Naive thymus-derived CD8-positive, alpha-beta T cell (primary cell): Measurements from ENCODE around the gene AHRR. TPM values are rescaled to one million over a fixed set of nuclear protein-coding genes. Genes with fewer than 3 reads are reported as not detected.
"Not testable (repeated sequence)": the region's sequence is repeated elsewhere in the genome, so short reads cannot be mapped to it uniquely, and the experiment has no call there.

Experiments
- ATAC-seq, 2 donors: fragments of 150-1000 bp; cut with Tn5 transposase in 1 of 2; sonication (Bioruptor Pico), chemical (Tn5 transposase) in 1 of 2; 1 replicate in 1 of 2; 2 replicates in 1 of 2; pipeline ENCODE4 v1.10.0; 2021; ENCODE audit warnings: mild to moderate bottlenecking in 2 of 2, moderate library complexity in 2 of 2
- POLR2A ChIA-PET: fragments of 350-600 bp; sonication (Branson Sonifier 250); formaldehyde crosslinking; loops from one replicate; lab custom pipeline; 2021; ENCODE audit warnings: antibody characterized with exemption; lab: Charles Lee
- DNase-seq, 10 donors: peaks; one replicate each; pipeline versions ENCODE4 v3.0.0 to v3.0.0-alpha.2; 2020 to 2022
- H3K27ac Mint-ChIP-seq, 10 donors: one replicate each; pipeline ENCODE4 v1.8.0; 2020 to 2022; ENCODE audit warnings: mild to moderate bottlenecking in 10 of 10, mixed read lengths in 10 of 10, moderate library complexity in 4 of 10, inconsistent platforms in 1 of 10
- H3K27me3 Mint-ChIP-seq, 5 donors: one replicate each; pipeline ENCODE4 v1.8.0; 2021 to 2022; ENCODE audit warnings: mixed read lengths in 5 of 5
- H3K36me3 Mint-ChIP-seq, 3 donors: one replicate each; pipeline ENCODE4 v1.8.0; 2020 to 2022; ENCODE audit warnings: mixed read lengths in 3 of 3, mild to moderate bottlenecking in 2 of 3, inconsistent platforms in 1 of 3
- H3K4me1 Mint-ChIP-seq, 4 donors: one replicate each; pipeline ENCODE4 v1.8.0; 2021 to 2022; ENCODE audit warnings: mixed read lengths in 4 of 4
- H3K4me3 Mint-ChIP-seq, 10 donors: one replicate each; pipeline ENCODE4 v1.8.0; 2020 to 2022; ENCODE audit warnings: mild to moderate bottlenecking in 10 of 10, mixed read lengths in 10 of 10, moderate library complexity in 6 of 10, inconsistent platforms in 1 of 10
- H3K9me3 Mint-ChIP-seq, 9 donors: one replicate each; pipeline ENCODE4 v1.8.0; 2020 to 2022; ENCODE audit warnings: mixed read lengths in 9 of 9, mild to moderate bottlenecking in 3 of 9, inconsistent platforms in 1 of 9, moderate library complexity in 1 of 9
- polyA plus RNA-seq, 3 donors: library from polyadenylated mRNA; unstranded; fragments of 300-500 nt; fragmentation: Illumina TruSeq; gene quantifications; one replicate each; pipeline ENCODE4 v1.2.3, GENCODE V29; 2021
- total RNA-seq, 8 experiments: library from RNA in 2 of 8; stranded (reverse) in 2 of 8; gene quantifications; one replicate each; pipeline ENCODE4 v1.2.3 and lab custom pipeline; 2021 to 2026

Gene AHRR
- total and polyA plus RNA-seq, 5 experiments from 2014 or later, result 0.11 to 7.6 (median 3.0) TPM; not detected in 1

DNA sequence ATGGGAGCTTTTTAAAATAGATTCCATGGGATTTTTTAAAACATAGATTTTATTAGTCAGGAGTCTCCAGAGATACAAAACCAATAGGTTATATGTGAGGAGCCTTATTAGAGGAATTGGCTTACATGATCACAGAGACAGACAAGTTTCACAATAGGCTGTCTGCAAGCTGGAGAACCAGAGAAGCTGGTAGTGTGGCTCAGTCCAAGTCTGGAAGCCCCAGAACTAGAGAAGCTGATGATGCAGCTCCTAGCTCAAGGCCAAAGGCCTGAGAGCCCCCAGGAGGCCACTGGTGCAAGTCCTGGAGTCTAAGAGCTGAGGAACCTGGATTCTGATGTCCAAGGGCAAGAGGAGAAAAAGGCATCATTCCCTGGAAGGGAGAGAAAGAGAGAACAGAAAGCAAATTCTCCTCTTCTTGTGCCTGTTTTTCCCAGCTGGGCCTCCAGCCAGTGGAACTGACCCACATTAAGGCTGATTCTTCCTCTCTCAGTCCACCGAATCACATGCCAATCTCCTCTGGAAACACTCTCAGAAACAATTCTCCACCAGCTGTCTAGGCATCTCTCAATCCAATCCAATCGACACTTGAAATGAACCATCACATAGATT, 59.3 kb downstream of the AHRR start:
- Mint-ChIP-seq H3K4me1 (peaks cover 2 to 12% (median 7%) of the 10 kb centered on the region in 4 donors), H3K27ac (peak overlapping the region in 1 of 10 donors; percentile 73), H3K4me3 (no peak overlapping the region), H3K27me3 (peaks cover 0 to 2% (median 0%) of the 10 kb centered on the region in 5 donors), H3K9me3 (peaks cover 5 to 20% (median 9%) of the 10 kb centered on the region in 9 donors), H3K36me3 (peaks cover 0 to 13% (median 10%) of the 10 kb centered on the region in 3 donors)
- POLR2A ChIA-PET, result no interaction called here
- DNase-seq, result no peak
- no peak for ATAC-seq

- H3K9me3 Mint-ChIP-seq, result peaks cover 8 to 24% (median 13%) of the 10 kb centered on the region in 9 donors
- H3K27me3 Mint-ChIP-seq, result peaks cover 0 to 2% (median 0%) of the 10 kb centered on the region in 5 donors
- ATAC-seq (no peak), DNase-seq (no peak)
- H3K4me3 Mint-ChIP-seq, result no peak overlapping the region
- POLR2A ChIA-PET, result interaction anchor here (0.7 to 1.2 kb wide), 2 partner anchors 60 to 165 kb away, joined by 3 read pairs; partner anchors contain the start of genes CCDC127, EXOC3 and SDHA
- H3K36me3 Mint-ChIP-seq, result peaks cover 0 to 16% (median 14%) of the 10 kb centered on the region in 3 donors
- H3K4me1 Mint-ChIP-seq, result peaks cover 2 to 12% (median 7%) of the 10 kb centered on the region in 4 donors
- no peak overlapping the region for H3K27ac Mint-ChIP-seq
These were observed 61.6 kb downstream of the AHRR start for GRCh38 chr5:383066-383465.

GRCh38 chr5:383621-384020, 62.1 kb downstream of the AHRR start:
- Mint-ChIP-seq H3K4me1 (peaks cover 2 to 9% (median 7%) of the 10 kb centered on the region in 4 donors), H3K27me3 (peaks cover 0 to 2% (median 0%) of the 10 kb centered on the region in 5 donors), H3K9me3 (peaks cover 8 to 24% (median 13%) of the 10 kb centered on the region in 9 donors), H3K36me3 (peaks cover 0 to 16% (median 14%) of the 10 kb centered on the region in 3 donors), H3K27ac (peak overlapping the region in 1 of 10 donors; percentile 81), H3K4me3 (no peak overlapping the region)
- DNase-seq, result no peak
- no peak for ATAC-seq
- POLR2A ChIA-PET, result interaction anchor here (0.5 to 0.7 kb wide), 3 partner anchors 34 to 64 kb away, joined by 3 to 4 read pairs (median 3); partner anchors contain the start of gene EXOC3

- H3K4me1 Mint-ChIP-seq, H3K4me3 Mint-ChIP-seq, DNase-seq, H3K27me3 Mint-ChIP-seq, H3K27ac Mint-ChIP-seq, ATAC-seq, POLR2A ChIA-PET: not testable (repeated sequence)
- peaks cover 8 to 24% (median 13%) of the 10 kb centered on the region in 9 donors for H3K9me3 Mint-ChIP-seq
- H3K36me3 Mint-ChIP-seq, result peaks cover 0 to 16% (median 14%) of the 10 kb centered on the region in 3 donors
These were observed 63.1 kb downstream of the AHRR start for GRCh38 chr5:384576-384975.

DNA sequence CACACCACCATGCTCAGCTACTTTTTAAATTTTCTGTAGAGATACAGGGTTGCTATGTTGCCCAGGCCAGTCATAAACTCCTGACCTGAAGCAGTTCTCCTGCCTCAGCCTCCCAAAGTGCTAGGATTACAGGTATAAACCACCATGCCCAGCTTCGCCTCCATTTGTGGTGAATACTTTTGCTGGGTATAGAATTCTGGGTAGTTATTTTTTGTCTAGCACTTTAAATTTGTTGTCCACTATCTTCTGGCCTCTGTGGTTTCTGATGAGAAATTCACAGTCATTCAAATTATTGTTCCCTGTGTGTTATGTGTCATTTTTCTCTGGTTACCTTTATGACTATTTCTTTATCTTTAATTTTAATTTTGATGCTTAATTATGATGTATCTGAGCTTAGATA, 63.8 kb downstream of the AHRR start:
- Mint-ChIP-seq H3K36me3 (peaks cover 0 to 16% (median 14%) of the 10 kb centered on the region in 3 donors), H3K27ac (no peak overlapping the region), H3K9me3 (peaks cover 8 to 24% (median 13%) of the 10 kb centered on the region in 9 donors), H3K27me3 (peaks cover 0 to 2% (median 0%) of the 10 kb centered on the region in 5 donors), H3K4me3 (no peak overlapping the region), H3K4me1 (peaks cover 0 to 5% (median 2%) of the 10 kb centered on the region in 4 donors)
- no peak for DNase-seq
- POLR2A ChIA-PET, result no interaction called here
- ATAC-seq, result no peak

DNA sequence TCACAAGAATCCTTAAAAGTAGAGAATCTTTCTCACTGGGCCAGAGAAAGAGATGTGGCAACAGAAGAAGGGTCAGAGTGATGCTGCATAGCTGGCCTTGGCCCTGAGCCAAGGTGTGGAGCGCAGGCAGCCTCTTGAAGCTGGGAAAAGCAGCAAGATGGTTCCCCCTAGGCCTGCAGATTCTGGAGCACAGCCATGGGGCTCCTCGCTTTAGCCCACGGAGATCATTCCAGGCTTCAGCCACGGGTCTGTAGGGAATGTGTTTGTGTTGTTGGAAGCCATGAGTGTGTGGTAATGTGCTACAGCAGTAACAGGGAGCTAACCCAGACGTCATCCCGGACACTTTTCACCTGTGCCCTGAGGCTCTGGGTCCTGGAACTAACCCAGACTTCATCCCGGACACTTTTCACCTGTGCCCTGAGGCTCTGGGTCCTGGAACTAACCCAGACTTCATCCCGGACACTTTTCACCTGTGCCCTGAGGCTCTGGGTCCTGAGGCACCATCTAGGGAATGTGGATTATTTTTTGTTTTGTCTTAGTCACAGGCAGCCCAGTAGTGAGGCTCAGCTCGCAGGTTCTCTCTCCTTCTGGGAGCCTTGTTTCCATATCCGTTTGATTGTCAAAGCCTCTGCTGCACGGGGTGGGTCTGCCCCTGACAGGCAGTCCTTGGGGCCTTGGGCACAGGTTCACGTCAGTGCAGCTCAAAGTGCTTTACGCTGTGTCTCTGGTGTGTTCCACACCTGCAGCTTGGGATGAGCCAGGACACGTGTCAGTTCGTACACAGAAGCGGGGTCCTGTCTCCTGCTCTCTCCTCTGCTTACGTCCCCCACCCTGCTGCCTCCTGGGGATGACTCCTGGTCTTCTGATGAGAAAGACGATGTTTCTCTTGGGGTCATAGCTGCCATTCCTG, 65.2 kb downstream of the AHRR start:
- DNase-seq (peak in 1 of 10 donors; percentile 8), ATAC-seq (no peak)
- Mint-ChIP-seq H3K4me1 (peaks cover 3 to 13% (median 6%) of the 10 kb centered on the region in 4 donors), H3K9me3 (peaks cover 8 to 24% (median 12%) of the 10 kb centered on the region in 9 donors), H3K27ac (no peak overlapping the region), H3K36me3 (peaks cover 0 to 16% (median 14%) of the 10 kb centered on the region in 3 donors), H3K27me3 (peaks cover 0 to 2% (median 0%) of the 10 kb centered on the region in 5 donors), H3K4me3 (peak overlapping the region in 1 of 10 donors; percentile 45)
- POLR2A ChIA-PET, result interaction anchor here (1.2 kb wide), 2 partner anchors 12 to 15 kb away, joined by 4 to 6 read pairs; no protein-coding TSS in a partner anchor

- Mint-ChIP-seq H3K9me3 (peaks cover 2 to 16% (median 10%) of the 10 kb centered on the region in 9 donors), H3K27ac (peak overlapping the region in 1 of 10 donors; percentile 17), H3K4me1 (peaks cover 8 to 18% (median 11%) of the 10 kb centered on the region in 4 donors), H3K27me3 (peaks cover 0 to 2% (median 0%) of the 10 kb centered on the region in 5 donors), H3K36me3 (peaks cover 0 to 10% (median 9%) of the 10 kb centered on the region in 3 donors), H3K4me3 (no peak overlapping the region)
- ATAC-seq, result no peak
- POLR2A ChIA-PET, result interaction anchor here (1.2 kb wide), 1 partner anchor 11 kb away, joined by 6 read pairs; no protein-coding TSS in a partner anchor
- peak in 1 of 10 donors; percentile 8 for DNase-seq
These were observed 66.2 kb downstream of the AHRR start for GRCh38 chr5:387491-388265.

DNA sequence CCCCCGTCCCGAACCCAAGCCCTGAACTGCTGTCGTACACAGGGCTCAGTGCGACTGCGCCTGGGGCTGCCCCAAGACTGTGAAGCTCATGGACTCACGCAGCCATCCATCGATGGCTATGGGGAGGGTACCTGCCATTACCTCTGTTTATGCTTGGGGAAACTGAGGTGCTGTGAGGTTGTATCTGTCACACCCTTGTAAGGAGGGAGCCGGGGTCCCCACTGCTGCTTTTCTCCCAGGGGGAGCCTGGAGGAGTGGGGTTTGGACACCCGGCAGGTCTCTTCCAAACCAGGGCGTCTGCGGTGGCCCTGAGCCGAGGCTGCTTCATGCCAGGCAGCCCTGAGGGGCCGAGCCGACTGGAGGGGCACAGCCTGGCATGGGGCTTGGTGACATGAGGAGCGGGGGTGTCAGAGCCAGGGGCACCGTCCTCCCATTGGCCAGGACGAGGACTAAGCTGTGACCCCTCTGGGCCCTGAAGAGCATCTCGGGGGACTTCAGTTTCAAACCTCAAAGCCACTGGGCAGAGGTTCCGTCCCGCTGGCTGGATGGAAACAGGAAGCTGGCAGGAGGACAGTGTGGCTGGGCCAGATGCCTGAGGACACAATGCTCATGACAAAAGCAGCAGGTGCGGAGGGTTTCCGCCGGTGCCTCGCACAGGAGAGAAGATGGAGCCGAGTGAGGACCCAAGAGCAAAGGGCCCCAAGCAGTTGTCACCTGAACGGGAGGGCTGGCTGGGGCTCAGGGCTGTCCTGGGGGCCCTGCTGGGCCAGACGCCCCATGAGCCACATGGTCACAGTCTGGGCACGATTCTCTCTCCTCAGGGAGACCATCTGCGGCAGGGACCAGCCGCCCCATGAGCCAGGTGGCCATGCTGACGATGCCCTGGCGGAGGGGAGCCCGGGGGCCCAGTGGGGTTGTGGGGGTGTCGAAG, 67.0 kb downstream of the AHRR start:
- Mint-ChIP-seq H3K36me3 (peaks cover 0 to 10% (median 9%) of the 10 kb centered on the region in 3 donors), H3K9me3 (peaks cover 2 to 16% (median 10%) of the 10 kb centered on the region in 9 donors), H3K27me3 (peaks cover 0 to 2% (median 0%) of the 10 kb centered on the region in 5 donors), H3K4me3 (no peak overlapping the region), H3K4me1 (peaks cover 15 to 26% (median 19%) of the 10 kb centered on the region in 4 donors), H3K27ac (peak overlapping the region in 2 of 10 donors; percentile 17 to 73)
- POLR2A ChIA-PET, result no interaction called here
- ATAC-seq (no peak), DNase-seq (peak in 1 of 10 donors; percentile 12)

GRCh38 chr5:389197-389821, 67.8 kb downstream of the AHRR start:
- POLR2A ChIA-PET, result no interaction called here
- peaks cover 0 to 2% (median 0%) of the 10 kb centered on the region in 5 donors for H3K27me3 Mint-ChIP-seq
- H3K36me3 Mint-ChIP-seq, result peaks cover 0 to 9% (median 8%) of the 10 kb centered on the region in 3 donors
- H3K27ac Mint-ChIP-seq, result no peak overlapping the region
- peaks cover 15 to 31% (median 20%) of the 10 kb centered on the region in 4 donors for H3K4me1 Mint-ChIP-seq
- DNase-seq, result peak in 1 of 10 donors; percentile 4
- peaks cover 0 to 16% (median 10%) of the 10 kb centered on the region in 9 donors for H3K9me3 Mint-ChIP-seq
- peak overlapping the region in 1 of 10 donors; percentile 66 for H3K4me3 Mint-ChIP-seq
- no peak for ATAC-seq

- Mint-ChIP-seq H3K27ac (peak overlapping the region in 2 of 10 donors; percentile 29 to 59), H3K9me3 (peaks cover 0 to 12% (median 9%) of the 10 kb centered on the region in 9 donors), H3K27me3 (peaks cover 0 to 2% (median 0%) of the 10 kb centered on the region in 5 donors), H3K4me1 (peaks cover 15 to 31% (median 20%) of the 10 kb centered on the region in 4 donors), H3K36me3 (peaks cover 0 to 9% (median 8%) of the 10 kb centered on the region in 3 donors), H3K4me3 (peak overlapping the region in 6 of 10 donors; percentile 37 to 77 (median 60))
- POLR2A ChIA-PET, result no interaction called here
- DNase-seq, result no peak
- no peak for ATAC-seq
These were observed 68.5 kb downstream of the AHRR start for GRCh38 chr5:389891-390622.
